H1 (cell line): ENCODE data around the gene ELMO1. TPM values are rescaled to one million over a fixed set of nuclear protein-coding genes. Genes with fewer than 3 reads are reported as not detected.

Source experiments
- CTCF ChIA-PET: fragments of 300-600 bp; sonication (Branson Sonifier 250); formaldehyde crosslinking; loops from one replicate; lab custom pipeline; 2021; ENCODE audit not compliant: partially characterized antibody; lab: Charles Lee
- POLR2A ChIA-PET: fragments of 300-600 bp; sonication (Branson Sonifier 250); formaldehyde crosslinking; loops from one replicate; lab custom pipeline; 2021; ENCODE audit warnings: inconsistent platforms; ENCODE audit not compliant: partially characterized antibody; lab: Charles Lee
- DNase-seq, 2 experiments: peaks; one replicate each; pipeline versions ENCODE4 v3.0.0 to v3.0.0-alpha.2; 2010 to 2022; ENCODE audit warnings: low spot score in 2 of 2, low read depth in 1 of 2, mixed read lengths in 1 of 2
- FAIRE-seq: peaks from 2 replicates; lab custom pipeline; 2011; peaks lifted over from hg19 to GRCh38; lab: Jason Lieb, UNC
- H2AFZ ChIP-seq: 2 replicates; pipeline ENCODE4 v1.8.1; 2012; ENCODE audit warnings: low read length, inconsistent platforms
- H2AK5ac ChIP-seq: 2 replicates; pipeline ENCODE4 v1.6.1; 2013; ENCODE audit warnings: low read depth, low read length
- H2BK120ac ChIP-seq: replicated peaks from 2 replicates; pipeline ENCODE3; 2013; ENCODE audit warnings: low read depth, low read length, inconsistent platforms
- H2BK12ac ChIP-seq: 2 replicates; pipeline ENCODE4 v1.6.1; 2013; ENCODE audit warnings: low read depth, low read length
- H2BK15ac ChIP-seq: 2 replicates; pipeline ENCODE4 v1.6.1; 2013; ENCODE audit warnings: low read length
- H2BK20ac ChIP-seq: 2 replicates; pipeline ENCODE4 v1.6.1; 2013; ENCODE audit warnings: low read length
- H2BK5ac ChIP-seq: 2 replicates; pipeline ENCODE4 v1.6.1; 2013; ENCODE audit warnings: low read depth, low read length
- H3K14ac ChIP-seq: 2 replicates; pipeline ENCODE4 v1.6.1; 2013; ENCODE audit warnings: inconsistent platforms; ENCODE audit not compliant: insufficient read length
- H3K18ac ChIP-seq: 2 replicates; pipeline ENCODE4 v1.6.1; 2013; ENCODE audit warnings: low read length; ENCODE audit errors: extremely low read depth
- H3K23ac ChIP-seq: 2 replicates; pipeline ENCODE4 v1.6.1; 2013; ENCODE audit warnings: inconsistent platforms; ENCODE audit not compliant: insufficient read length
- H3K23me2 ChIP-seq: 2 replicates; pipeline ENCODE4 v1.6.1; 2013; ENCODE audit warnings: low read depth, low read length
- H3K27ac ChIP-seq: 2 replicates; pipeline ENCODE4 v1.6.1; 2011; ENCODE audit warnings: low read depth, low read length, inconsistent platforms
- H3K27me3 ChIP-seq, 4 experiments: replicated peaks in 1 of 4; 1 replicate in 1 of 4; 2 replicates in 3 of 4; pipeline versions ENCODE4 v1.6.1 to v1.8.1; 2011 to 2013; ENCODE audit warnings: low read length in 3 of 4, mild to moderate bottlenecking in 3 of 4, inconsistent platforms in 2 of 4, mixed read lengths in 2 of 4, moderate library complexity in 1 of 4; ENCODE audit not compliant: control insufficient read depth in 3 of 4, insufficient read depth in 3 of 4; ENCODE audit errors: extremely low read depth in 1 of 4
- H3K36me3 ChIP-seq, 4 experiments: 2 replicates each; pipeline versions ENCODE4 v1.6.1 to v1.8.1; 2011 to 2013; ENCODE audit warnings: mild to moderate bottlenecking in 4 of 4, low read length in 3 of 4, moderate library complexity in 2 of 4, control low read depth in 1 of 4, inconsistent platforms in 1 of 4; ENCODE audit not compliant: insufficient read depth in 4 of 4, control insufficient read depth in 2 of 4
- H3K4ac ChIP-seq: replicated peaks from 2 replicates; pipeline ENCODE3; 2013; ENCODE audit warnings: low read length, low read depth, mixed read lengths, inconsistent platforms; ENCODE audit not compliant: insufficient read length
- H3K4me1 ChIP-seq, 4 experiments: replicated peaks in 1 of 4; 1 replicate in 1 of 4; 2 replicates in 3 of 4; pipeline versions ENCODE4 v1.6.1 to v1.8.1; 2011 to 2013; ENCODE audit warnings: low read length in 3 of 4, inconsistent platforms in 2 of 4, mixed read lengths in 1 of 4; ENCODE audit not compliant: insufficient read depth in 4 of 4, control insufficient read depth in 3 of 4
- H3K4me2 ChIP-seq, 2 experiments: 2 replicates each; pipeline versions ENCODE4 v1.6.1 to v1.8.1; 2011 to 2013; ENCODE audit warnings: low read depth in 2 of 2, low read length in 2 of 2, control low read depth in 1 of 2, inconsistent platforms in 1 of 2, mild to moderate bottlenecking in 1 of 2; ENCODE audit not compliant: insufficient read depth in 1 of 2
- H3K4me3 ChIP-seq, 4 experiments: fragments of 200-600, 300-600 bp in 1 of 4; sonication (generic), shearing (Covaris generic), sonication (Bioruptor Twin) in 1 of 4; 2 replicates each; pipeline versions ENCODE4 v1.5.1 to v1.8.1; 2011 to 2016; ENCODE audit warnings: low read length in 4 of 4, low read depth in 3 of 4, control low read depth in 2 of 4, inconsistent platforms in 2 of 4, mild to moderate bottlenecking in 2 of 4, mixed read lengths in 1 of 4, moderate library complexity in 1 of 4; ENCODE audit not compliant: insufficient read depth in 2 of 4; ENCODE audit errors: extremely low read depth in 1 of 4
- H3K56ac ChIP-seq: replicated peaks from 2 replicates; pipeline ENCODE3; 2013; ENCODE audit warnings: low read depth, mild to moderate bottlenecking, mixed read lengths, low read length, inconsistent platforms; ENCODE audit not compliant: insufficient read length
- H3K79me1 ChIP-seq: 2 replicates; pipeline ENCODE4 v1.6.1; 2013; ENCODE audit warnings: low read depth, low read length, control low read depth
- H3K79me2 ChIP-seq, 2 experiments: 2 replicates each; pipeline versions ENCODE4 v1.6.1 to v1.8.1; 2012 to 2013; ENCODE audit warnings: low read length in 2 of 2, mild to moderate bottlenecking in 2 of 2, inconsistent platforms in 1 of 2; ENCODE audit not compliant: insufficient read depth in 2 of 2, control insufficient read depth in 1 of 2
- H3K9ac ChIP-seq, 4 experiments: replicated peaks in 1 of 4; 1 replicate in 1 of 4; 2 replicates in 3 of 4; pipeline versions ENCODE4 v1.6.1 to v1.8.1; 2011 to 2013; ENCODE audit warnings: low read depth in 3 of 4, low read length in 3 of 4, control low read depth in 2 of 4, mild to moderate bottlenecking in 2 of 4, moderate library complexity in 2 of 4, inconsistent platforms in 1 of 4; ENCODE audit errors: extremely low read depth in 1 of 4
- H3K9me3 ChIP-seq, 2 experiments: 2 replicates each; pipeline versions ENCODE4 v1.6.1 to v1.8.1; 2012 to 2013; ENCODE audit warnings: mild to moderate bottlenecking in 2 of 2, moderate library complexity in 2 of 2, control low read depth in 1 of 2, inconsistent platforms in 1 of 2, low read depth in 1 of 2, low read length in 1 of 2, mixed read lengths in 1 of 2; ENCODE audit not compliant: insufficient read depth in 2 of 2
- H4K20me1 ChIP-seq, 2 experiments: replicated peaks in 1 of 2; 2 replicates each; pipeline versions ENCODE3 to v1.8.1; 2011 to 2013; ENCODE audit warnings: inconsistent platforms in 2 of 2, low read length in 2 of 2, mild to moderate bottlenecking in 1 of 2; ENCODE audit not compliant: insufficient read depth in 2 of 2, control insufficient read depth in 1 of 2
- H4K5ac ChIP-seq: 2 replicates; pipeline ENCODE4 v1.6.1; 2013; ENCODE audit warnings: low read length, low read depth, mixed read lengths, inconsistent platforms; ENCODE audit not compliant: insufficient read length
- H4K8ac ChIP-seq: 2 replicates; pipeline ENCODE4 v1.8.0; 2013; ENCODE audit warnings: mild to moderate bottlenecking, moderate library complexity, low read length, inconsistent platforms; ENCODE audit not compliant: insufficient read depth; ENCODE audit errors: extremely low read depth
- H4K91ac ChIP-seq: replicated peaks from 2 replicates; pipeline ENCODE3; 2013; ENCODE audit warnings: low read length, mixed read lengths, inconsistent platforms; ENCODE audit not compliant: insufficient read length
- CHD1 ChIP-seq: IDR thresholded peaks from 2 replicates; pipeline ENCODE4 v1.6.1; 2012; ENCODE audit warnings: low read depth, low read length, improper control_type of control experiment
- FOSL1 ChIP-seq: IDR thresholded peaks from 2 replicates; pipeline ENCODE4 v1.6.1; 2011; ENCODE audit warnings: mild to moderate bottlenecking, low read depth, low read length, moderate library complexity; ENCODE audit not compliant: insufficient read depth
- RNF2 ChIP-seq: fragments of 200-900, 300-1000 bp; sonication (generic); IDR thresholded peaks from 2 replicates; pipeline ENCODE4 v1.7.1; 2016; ENCODE audit warnings: borderline replicate concordance, low read depth, mild to moderate bottlenecking, antibody characterized with exemption, low read length; ENCODE audit not compliant: poor library complexity, severe bottlenecking; ENCODE audit errors: missing control alignments
- SUZ12 ChIP-seq: fragments of 200-600 bp; sonication (generic); IDR thresholded peaks from 2 replicates; pipeline ENCODE4 v1.6.1; 2012; ENCODE audit warnings: mild to moderate bottlenecking, inconsistent platforms, low read length, moderate library complexity, mixed read lengths
- ZNF274 ChIP-seq: IDR thresholded peaks from 2 replicates; pipeline ENCODE4 v1.7.0; 2012; ENCODE audit warnings: low read length, borderline replicate concordance; ENCODE audit errors: extremely low read depth
- WGBS, 2 experiments: shearing (Covaris generic) in 1 of 2; methylation state at CpG; one replicate each; pipeline versions ENCODE4 v1.1.6 to v1.1.7; 2013 to 2015; ENCODE audit warnings: low lambda C conversion rate in 2 of 2, mixed read lengths in 2 of 2, inconsistent platforms in 1 of 2, low coverage in 1 of 2, missing lambda C conversion rate in 1 of 2; ENCODE audit not compliant: insufficient replicate concordance in 2 of 2, insufficient coverage in 1 of 2, insufficient read length in 1 of 2; ENCODE audit errors: extremely low coverage in 1 of 2, missing lambda C conversion rate in 1 of 2; 5-methylcytosine and 5-hydroxymethylcytosine counted together
- polyA plus RNA-seq, 7 experiments: library from polyadenylated mRNA; depleted of rRNA in 3 of 7; stranded (reverse) in 5 of 7; unstranded in 2 of 7; fragments of >200 nt in 5 of 7; fragments of 200-250 nt in 2 of 7; gene quantifications; 1 replicate in 5 of 7; 2 replicates in 1 of 7; 4 replicates in 1 of 7; pipeline versions ENCODE4 v1.2.1 to v1.2.3, GENCODE V29; 2011 to 2013; ENCODE audit warnings: missing spikeins in 2 of 7, mixed read lengths in 2 of 7
- total RNA-seq: library from RNA; stranded (reverse); fragmentation: NEBNext Ultra II Directional; extraction: Animal tissue kit (Norgen Biotek cat#: 25700); gene quantifications from 2 replicates; pipeline ENCODE4 v1.2.1, GENCODE V29; 2021

Gene ELMO1
- total and polyA plus RNA-seq, 2 of the 8 experiments (the other 6 are each of a cell fraction or from before 2014, with no cell fraction given) = 18.4 to 21.0 TPM

DNA sequence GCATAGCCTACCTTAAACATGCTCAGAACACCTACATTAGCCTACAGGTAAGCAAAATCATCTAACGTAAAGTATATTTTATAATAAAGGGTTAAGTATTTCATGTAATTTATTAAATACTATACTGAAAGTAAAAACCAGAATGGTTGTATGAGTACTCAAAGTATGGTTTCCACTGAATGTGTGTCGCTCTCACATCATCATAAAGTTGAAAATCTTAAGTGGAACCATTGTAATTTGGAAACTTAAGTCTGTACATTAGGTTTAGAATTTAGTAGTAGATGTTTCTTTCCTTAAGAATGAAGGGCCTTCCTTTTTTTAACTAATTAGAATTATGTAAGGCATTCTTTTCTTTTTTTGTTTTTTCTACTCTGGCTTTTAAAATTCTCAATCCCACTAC lies 484.4 kb downstream of the ELMO1 start:
- no peak overlapping the region for H4K8ac ChIP-seq
- no peaks in the 10 kb centered on the region for H3K27me3 ChIP-seq
- H3K14ac ChIP-seq = no peak overlapping the region
- H4K5ac ChIP-seq = no peak overlapping the region
- no peak overlapping the region for H3K56ac ChIP-seq
- no peaks in the 10 kb centered on the region for H3K36me3 ChIP-seq
- H3K23ac ChIP-seq = no peak overlapping the region
- ChIA-PET POLR2A (no interaction called here), CTCF (interaction anchor here (0.6 to 4.9 kb wide), 3 partner anchors 23 to 235 kb away, joined by 3 to 22 read pairs (median 6); no protein-coding TSS in a partner anchor)
- H4K20me1 ChIP-seq = no peaks in the 10 kb centered on the region
- FAIRE-seq (no peak), DNase-seq (no peak)
- no peak overlapping the region for H3K4me2 ChIP-seq
- H3K4me1 ChIP-seq = peaks cover 0 to 10% (median 2%) of the 10 kb centered on the region in 4 experiments; a peak in 4 of 7 replicates
- 94% methylated on average over 2 of the region's 2 CpGs; no CpG with 5 or more reads in 1 of the 2 experiments for WGBS, 2 experiments
- no peak overlapping the region for H3K4ac ChIP-seq
- no peak overlapping the region for H2BK5ac ChIP-seq
- H4K91ac ChIP-seq = no peak overlapping the region
- H3K18ac ChIP-seq = no peak overlapping the region
- H2BK15ac ChIP-seq = no peak overlapping the region
- no peak overlapping the region for H2AK5ac ChIP-seq
- no peaks in the 10 kb centered on the region for H3K79me1 ChIP-seq
- H3K9ac ChIP-seq = no peak overlapping the region
- H3K9me3 ChIP-seq = no peaks in the 10 kb centered on the region
- no peak overlapping the region for H2AFZ ChIP-seq
- H3K79me2 ChIP-seq = no peaks in the 10 kb centered on the region
- H2BK20ac ChIP-seq = no peak overlapping the region
- no peaks in the 10 kb centered on the region for H3K23me2 ChIP-seq
- no peak overlapping the region for H3K27ac ChIP-seq
- 0 out of 2 replicates have a peak overlapping the region, but pooled peaks have one; percentile 71 for H2BK12ac ChIP-seq
- H2BK120ac ChIP-seq = no peak overlapping the region
- H3K4me3 ChIP-seq = no peak overlapping the region
- TF ChIP-seq SUZ12 = no peak
- no peak for TF ChIP-seq RNF2
- TF ChIP-seq CHD1 = no peak
- no peak for TF ChIP-seq FOSL1
- TF ChIP-seq ZNF274 = no peak
